AG08395 (cell line): ENCODE measurements around the gene ZMYND12.

Experiments used
- DNase-seq: peaks from one replicate; pipeline ENCODE4 v3.0.0; 2012; ENCODE audit warnings: mixed read lengths, low spot score

ZMYND12 gene

GRCh38 chr1:42439940-42440339, 15.9 kb downstream of the ZMYND12 start:
- DNase-seq: peak; percentile 16

GRCh38 chr1:42434340-42434739, 21.5 kb downstream of the ZMYND12 start:
- no peak for DNase-seq

GRCh38 chr1:42433369-42433768, 22.5 kb downstream of the ZMYND12 start:
- no peak for DNase-seq

- no peak for DNase-seq
These were observed 23.1 kb downstream of the ZMYND12 start for GRCh38 chr1:42432714-42433113.

GRCh38 chr1:42431514-42431913, 24.3 kb downstream of the ZMYND12 start:
- DNase-seq: no peak

- no peak for DNase-seq
These were observed 25.3 kb downstream of the ZMYND12 start for GRCh38 chr1:42430286-42431135.

- DNase-seq: peak; percentile 17
These were observed 26.2 kb downstream of the ZMYND12 start for GRCh38 chr1:42429603-42430002.

- DNase-seq: no peak
These were observed 28.6 kb downstream of the ZMYND12 start for GRCh38 chr1:42427240-42427639.

- no peak for DNase-seq
These were observed 31.6 kb downstream of the ZMYND12 start for GRCh38 chr1:42424201-42424600.

GRCh38 chr1:42423681-42424080, 32.1 kb downstream of the ZMYND12 start:
- DNase-seq: no peak

GRCh38 chr1:42422737-42423136, 33.1 kb downstream of the ZMYND12 start:
- no peak for DNase-seq

GRCh38 chr1:42420911-42421585, 34.8 kb downstream of the ZMYND12 start:
- DNase-seq: peak; percentile 77

- no peak for DNase-seq
These were observed 35.7 kb downstream of the ZMYND12 start for GRCh38 chr1:42420121-42420520.

GRCh38 chr1:42419126-42419821, 36.5 kb downstream of the ZMYND12 start:
- DNase-seq: no peak

GRCh38 chr1:42418516-42418915, 37.3 kb downstream of the ZMYND12 start:
- no peak for DNase-seq

GRCh38 chr1:42417166-42417565, 38.7 kb downstream of the ZMYND12 start:
- no peak for DNase-seq

GRCh38 chr1:42414551-42415496, 41.0 kb downstream of the ZMYND12 start:
- no peak for DNase-seq

GRCh38 chr1:42403880-42404400, 51.9 kb downstream of the ZMYND12 start:
- DNase-seq: no peak

GRCh38 chr1:42399315-42400100, 56.3 kb downstream of the ZMYND12 start:
- no peak for DNase-seq
